Smooth muscle cell of the brain vasculature (primary cell): ENCODE measurements around the gene PTGER3.

ENCODE experiments used
- DNase-seq: peaks from one replicate; pipeline ENCODE4 v3.0.0-alpha.2; 2012; ENCODE audit warnings: low read depth, low spot score

PTGER3 gene

GRCh38 chr1:71047635-71048607 lies at the start of gene PTGER3:
TSS of gene PTGER3 (minus strand) at chr1:71047816. CDS start at chr1:71047577, 239 bp downstream.
- DNase-seq: no peak

GRCh38 chr1:71094913-71095312 lies 47.3 kb upstream of the PTGER3 start:
- no peak for DNase-seq

- no peak for DNase-seq
Measured at GRCh38 chr1:71093938-71094337, 46.3 kb upstream of the PTGER3 start.

- DNase-seq: no peak
Measured at GRCh38 chr1:71089536-71090270, 42.1 kb upstream of the PTGER3 start.

GRCh38 chr1:71088645-71089287 lies 41.1 kb upstream of the PTGER3 start:
- no peak for DNase-seq

DNA sequence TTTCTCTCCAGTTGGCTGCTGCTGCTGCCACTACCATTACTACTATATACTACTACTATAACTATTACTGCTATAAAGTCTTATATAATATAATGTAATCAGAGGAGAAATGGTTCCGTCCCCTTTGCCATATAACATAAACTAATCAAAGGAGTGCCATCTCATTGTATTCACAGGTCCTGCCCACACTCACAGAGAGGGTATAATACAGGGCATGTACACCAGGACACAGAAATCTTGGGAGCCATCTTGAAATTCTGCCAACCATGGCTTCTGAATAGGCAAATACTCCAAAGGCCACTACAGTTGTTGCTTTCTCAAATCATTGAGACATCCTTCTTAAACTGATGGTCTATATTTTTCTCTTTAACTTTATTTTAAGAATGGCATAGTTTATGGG lies 40.1 kb upstream of the PTGER3 start:
- no peak for DNase-seq

DNA sequence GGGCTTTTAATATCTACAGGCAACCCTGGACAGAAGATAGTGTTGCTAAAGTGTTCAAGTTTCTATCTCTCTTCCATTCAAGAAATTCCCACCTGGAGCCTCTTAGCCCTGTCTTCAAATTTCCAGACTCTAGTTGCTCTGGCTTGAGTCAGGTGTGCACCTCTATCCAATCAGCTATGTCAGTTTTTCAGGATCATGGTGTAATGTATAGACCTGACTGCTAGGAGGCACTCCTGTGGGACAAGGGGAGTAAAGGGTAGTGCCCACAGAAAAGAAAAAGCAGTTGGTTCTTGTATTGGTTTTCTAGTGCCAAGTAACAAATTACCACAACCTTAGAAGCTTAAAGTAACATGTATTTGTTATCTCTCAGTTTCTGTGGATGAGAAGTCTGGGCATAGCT lies 39.4 kb upstream of the PTGER3 start:
- DNase-seq: no peak

GRCh38 chr1:71086331-71086730 lies 38.7 kb upstream of the PTGER3 start:
- DNase-seq: no peak

DNA sequence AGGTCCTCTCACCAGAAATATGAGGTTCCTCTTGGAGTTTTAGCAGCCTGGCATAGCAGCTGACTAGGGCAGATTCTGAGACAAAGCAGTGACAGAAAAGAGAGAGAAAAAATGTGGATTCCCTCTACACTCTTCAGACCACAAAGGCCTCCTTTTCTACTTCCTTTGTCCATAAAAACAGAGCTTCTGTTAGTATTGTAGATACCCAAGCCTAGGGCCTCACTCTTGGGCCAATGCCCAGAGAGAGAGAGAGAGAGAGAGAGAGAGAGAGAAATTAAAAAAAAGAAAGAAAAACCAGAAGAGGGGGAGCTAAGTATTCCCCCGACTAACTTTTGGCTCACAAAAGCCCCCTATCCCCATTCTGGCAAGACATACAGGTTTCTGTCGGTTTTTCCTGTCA lies 35.7 kb upstream of the PTGER3 start:
- no peak for DNase-seq

- no peak for DNase-seq
Measured at GRCh38 chr1:71081697-71082080, 34.1 kb upstream of the PTGER3 start.

- DNase-seq: peak; percentile 90
Measured at GRCh38 chr1:71080739-71081696, 33.4 kb upstream of the PTGER3 start, which contains the start of gene ZRANB2. TSS of gene ZRANB2 (minus strand) at chr1:71081035. CDS start at chr1:71080995, 40 bp downstream.

- DNase-seq: no peak
Measured at GRCh38 chr1:71080230-71080738, 32.7 kb upstream of the PTGER3 start.

DNA sequence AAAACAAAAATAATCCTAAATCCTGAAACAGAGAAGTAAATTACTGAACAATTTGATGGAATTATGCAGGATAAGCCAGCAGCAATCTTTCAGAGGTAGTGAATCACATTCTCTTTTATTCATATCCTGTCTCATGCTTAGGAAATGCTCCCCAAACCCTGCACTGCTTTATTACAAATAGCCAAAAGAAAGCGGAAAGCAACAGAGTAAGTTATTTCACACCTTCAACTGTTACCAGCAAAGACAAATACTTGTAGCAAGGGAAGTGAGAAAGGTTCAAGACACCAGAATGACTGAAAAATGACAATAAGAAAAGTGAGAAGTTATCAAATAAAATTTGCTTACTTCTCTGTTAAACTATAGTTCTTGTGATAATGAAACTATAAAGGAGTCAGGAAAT lies 27.1 kb upstream of the PTGER3 start:
- DNase-seq: no peak

GRCh38 chr1:71072273-71072672 lies 24.7 kb upstream of the PTGER3 start:
- no peak for DNase-seq

DNA sequence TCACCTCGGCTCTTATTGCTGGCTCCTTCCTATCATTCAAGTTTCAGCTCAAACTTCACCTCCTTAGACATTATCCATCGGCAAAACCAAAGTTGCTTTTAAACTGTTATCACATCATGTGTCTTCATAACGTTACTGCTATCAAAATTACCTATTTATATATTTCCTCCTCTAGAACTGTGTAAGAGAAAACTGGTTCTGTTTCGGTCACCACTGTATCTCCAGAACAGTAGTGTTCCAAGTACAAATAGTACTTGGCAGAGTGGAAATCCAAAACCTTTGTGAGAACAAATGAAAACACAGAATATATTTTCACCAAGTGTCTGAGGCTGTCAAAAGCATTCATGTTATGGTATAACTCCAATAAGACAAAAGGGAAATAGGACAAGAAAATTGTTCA lies 24.1 kb upstream of the PTGER3 start:
- no peak for DNase-seq

DNA sequence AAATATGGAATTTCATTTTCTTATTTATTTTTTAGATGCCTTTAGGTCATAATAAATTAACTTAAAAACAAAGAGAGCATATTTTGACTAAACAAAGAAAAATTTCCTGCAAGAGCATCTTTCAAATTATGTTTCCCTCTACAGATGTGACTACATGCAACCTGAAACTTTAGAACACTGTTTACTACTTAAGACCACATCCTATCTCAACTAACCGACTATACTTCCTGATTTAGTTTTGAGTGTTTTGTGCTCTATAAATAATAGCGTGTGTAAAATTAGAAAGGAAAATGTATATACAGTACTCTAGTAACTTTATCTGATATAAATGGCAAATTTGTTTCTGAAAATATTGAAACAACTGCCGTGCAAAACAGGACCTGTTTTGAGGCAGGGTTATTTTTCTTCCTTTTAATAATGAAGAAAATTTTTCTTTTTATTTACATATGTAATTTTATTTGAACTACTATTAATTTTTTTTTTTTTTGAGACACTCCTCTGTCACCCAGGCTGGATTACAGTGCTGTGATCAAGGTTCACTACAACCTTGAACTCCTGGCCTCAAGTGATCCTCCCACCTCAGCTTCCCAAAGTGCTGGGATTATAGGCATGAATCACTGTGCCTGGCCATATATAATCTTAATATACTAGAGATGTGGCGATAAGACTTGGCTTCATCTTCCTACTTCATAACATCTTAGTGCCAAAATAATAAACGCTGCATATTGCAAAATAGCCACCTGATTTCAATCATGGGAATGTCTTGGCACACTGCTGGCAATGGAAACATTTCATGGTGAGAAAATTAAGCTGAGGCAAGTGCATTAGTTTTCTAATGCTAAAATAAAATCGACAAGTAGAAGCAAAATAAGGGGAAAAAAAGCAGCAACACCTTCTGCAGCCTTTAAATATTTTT lies 21.0 kb upstream of the PTGER3 start:
- DNase-seq: no peak

- no peak for DNase-seq
Measured at GRCh38 chr1:71054791-71055190, 7.2 kb upstream of the PTGER3 start.

DNA sequence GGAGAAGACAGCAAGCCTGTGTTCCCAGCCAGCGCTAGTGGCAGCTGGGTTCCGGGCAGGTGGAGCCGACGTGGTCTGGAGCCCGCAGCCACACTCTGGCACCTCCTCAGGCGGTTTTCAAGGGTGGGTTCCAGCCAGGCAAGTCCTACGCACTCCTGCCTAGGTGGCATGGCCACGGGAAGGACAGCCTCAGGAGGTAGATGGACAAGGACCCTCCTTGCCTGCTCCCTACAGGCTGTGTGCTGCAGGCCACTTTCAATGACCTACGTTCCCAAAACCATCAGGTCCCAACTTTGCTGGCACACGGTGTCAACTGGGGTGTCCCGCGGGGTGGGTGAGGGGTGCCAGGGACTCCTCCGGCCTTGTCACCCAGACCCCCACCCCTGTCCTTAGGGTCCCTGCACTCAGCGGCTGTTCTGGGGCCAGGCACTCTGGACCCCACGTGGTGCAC lies 6.7 kb upstream of the PTGER3 start:
- no peak for DNase-seq

DNA sequence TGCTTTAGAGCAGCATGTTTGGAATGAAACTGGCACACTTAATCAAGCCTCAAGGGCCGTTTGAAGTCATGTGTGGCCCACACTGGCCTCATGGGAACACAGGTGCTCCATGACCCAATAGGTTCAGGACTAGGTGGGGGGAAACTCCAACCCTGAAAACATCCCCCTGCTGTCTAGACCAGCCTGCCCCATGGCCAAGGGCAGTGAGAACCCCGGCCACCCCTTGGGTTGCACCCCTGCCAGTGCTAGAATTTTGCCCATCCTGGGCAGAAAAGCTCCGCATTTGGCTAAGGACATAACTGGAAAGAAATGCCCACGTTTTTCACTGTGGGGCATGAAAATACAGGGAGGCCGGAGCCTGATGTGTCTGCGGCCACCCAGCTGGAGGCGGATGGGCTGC lies 6.1 kb upstream of the PTGER3 start:
- no peak for DNase-seq

DNA sequence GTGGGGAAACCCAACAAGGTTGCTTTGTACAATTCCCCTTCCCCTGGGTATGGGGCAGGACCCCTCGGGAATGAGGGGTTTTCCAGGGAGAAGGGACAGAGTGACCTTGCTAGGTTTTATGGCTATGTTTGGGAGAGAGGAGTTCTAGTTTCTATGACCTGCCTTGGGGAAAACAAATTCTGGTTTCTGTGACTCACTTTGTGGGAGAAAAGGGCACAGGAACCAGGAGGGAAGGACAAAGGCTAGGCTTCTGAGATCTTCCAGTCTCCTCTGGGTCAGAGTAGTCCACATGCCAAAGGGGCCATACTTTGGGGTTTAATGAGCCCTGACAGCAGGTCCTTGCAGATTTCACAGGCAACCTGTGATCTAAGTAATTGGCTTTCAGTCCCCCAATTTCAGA lies 5.5 kb upstream of the PTGER3 start:
- no peak for DNase-seq
